Ishikawa (cell line): Measurements from ENCODE around the gene RPL3.
A peak's percentile ranks its signal among the peaks of the same experiment; 100 is the strongest.

Experiments used
- CEBPB ChIP-seq: IDR thresholded peaks from 2 replicates; pipeline ENCODE4 v1.6.1; 2012
- CREB1 ChIP-seq: IDR thresholded peaks from 2 replicates; pipeline ENCODE4 v1.6.1; 2012; ENCODE audit warnings: low read depth
- EGR1 ChIP-seq: IDR thresholded peaks from 2 replicates; pipeline ENCODE4 v1.6.1; 2012
- EP300 ChIP-seq: IDR thresholded peaks from 2 replicates; pipeline ENCODE4 v1.6.1; 2012; ENCODE audit warnings: borderline replicate concordance
- FOXM1 ChIP-seq: IDR thresholded peaks from 2 replicates; pipeline ENCODE4 v1.6.1; 2012; ENCODE audit warnings: low read depth, borderline replicate concordance
- MAX ChIP-seq: IDR thresholded peaks from 2 replicates; pipeline ENCODE4 v1.6.1; 2012
- NFIC ChIP-seq: IDR thresholded peaks from 2 replicates; pipeline ENCODE4 v1.6.1; 2012
- RAD21 ChIP-seq: IDR thresholded peaks from 2 replicates; pipeline ENCODE4 v1.6.1; 2012; ENCODE audit warnings: low read depth
- TAF1 ChIP-seq: IDR thresholded peaks from 2 replicates; pipeline ENCODE4 v1.6.1; 2012; ENCODE audit warnings: low read depth, mild to moderate bottlenecking
- TCF12 ChIP-seq: IDR thresholded peaks from 2 replicates; pipeline ENCODE4 v1.6.1; 2012; ENCODE audit warnings: low read depth
- TEAD4 ChIP-seq: IDR thresholded peaks from 2 replicates; pipeline ENCODE4 v1.6.1; 2012
- USF1 ChIP-seq: IDR thresholded peaks from 2 replicates; pipeline ENCODE4 v1.6.1; 2012
- YY1 ChIP-seq: IDR thresholded peaks from 2 replicates; pipeline ENCODE4 v1.6.1; 2012; ENCODE audit warnings: low read depth
- ZBTB7A ChIP-seq: IDR thresholded peaks from 2 replicates; pipeline ENCODE4 v1.6.1; 2012; ENCODE audit warnings: low read depth
- TF ChIP-seq, protein P1 (sequence below): IDR thresholded peaks from 2 replicates; pipeline ENCODE4 v1.6.1; 2012; ENCODE audit warnings: low read depth, mild to moderate bottlenecking

The RPL3 gene

GRCh38 chr22:39293766-39294368 is 25.6 kb downstream of the RPL3 start:
- TF ChIP-seq NFIC (no peak), TAF1 (no peak), RAD21 (no peak), EGR1 (no peak), CEBPB (no peak), YY1 (no peak), USF1 (no peak), ZBTB7A (no peak), TCF12 (no peak), CREB1 (no peak), TEAD4 (no peak), EP300 (no peak), FOXM1 (no peak)
- TF ChIP-seq, protein P1, sequence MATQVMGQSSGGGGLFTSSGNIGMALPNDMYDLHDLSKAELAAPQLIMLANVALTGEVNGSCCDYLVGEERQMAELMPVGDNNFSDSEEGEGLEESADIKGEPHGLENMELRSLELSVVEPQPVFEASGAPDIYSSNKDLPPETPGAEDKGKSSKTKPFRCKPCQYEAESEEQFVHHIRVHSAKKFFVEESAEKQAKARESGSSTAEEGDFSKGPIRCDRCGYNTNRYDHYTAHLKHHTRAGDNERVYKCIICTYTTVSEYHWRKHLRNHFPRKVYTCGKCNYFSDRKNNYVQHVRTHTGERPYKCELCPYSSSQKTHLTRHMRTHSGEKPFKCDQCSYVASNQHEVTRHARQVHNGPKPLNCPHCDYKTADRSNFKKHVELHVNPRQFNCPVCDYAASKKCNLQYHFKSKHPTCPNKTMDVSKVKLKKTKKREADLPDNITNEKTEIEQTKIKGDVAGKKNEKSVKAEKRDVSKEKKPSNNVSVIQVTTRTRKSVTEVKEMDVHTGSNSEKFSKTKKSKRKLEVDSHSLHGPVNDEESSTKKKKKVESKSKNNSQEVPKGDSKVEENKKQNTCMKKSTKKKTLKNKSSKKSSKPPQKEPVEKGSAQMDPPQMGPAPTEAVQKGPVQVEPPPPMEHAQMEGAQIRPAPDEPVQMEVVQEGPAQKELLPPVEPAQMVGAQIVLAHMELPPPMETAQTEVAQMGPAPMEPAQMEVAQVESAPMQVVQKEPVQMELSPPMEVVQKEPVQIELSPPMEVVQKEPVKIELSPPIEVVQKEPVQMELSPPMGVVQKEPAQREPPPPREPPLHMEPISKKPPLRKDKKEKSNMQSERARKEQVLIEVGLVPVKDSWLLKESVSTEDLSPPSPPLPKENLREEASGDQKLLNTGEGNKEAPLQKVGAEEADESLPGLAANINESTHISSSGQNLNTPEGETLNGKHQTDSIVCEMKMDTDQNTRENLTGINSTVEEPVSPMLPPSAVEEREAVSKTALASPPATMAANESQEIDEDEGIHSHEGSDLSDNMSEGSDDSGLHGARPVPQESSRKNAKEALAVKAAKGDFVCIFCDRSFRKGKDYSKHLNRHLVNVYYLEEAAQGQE, result no peak

DNA sequence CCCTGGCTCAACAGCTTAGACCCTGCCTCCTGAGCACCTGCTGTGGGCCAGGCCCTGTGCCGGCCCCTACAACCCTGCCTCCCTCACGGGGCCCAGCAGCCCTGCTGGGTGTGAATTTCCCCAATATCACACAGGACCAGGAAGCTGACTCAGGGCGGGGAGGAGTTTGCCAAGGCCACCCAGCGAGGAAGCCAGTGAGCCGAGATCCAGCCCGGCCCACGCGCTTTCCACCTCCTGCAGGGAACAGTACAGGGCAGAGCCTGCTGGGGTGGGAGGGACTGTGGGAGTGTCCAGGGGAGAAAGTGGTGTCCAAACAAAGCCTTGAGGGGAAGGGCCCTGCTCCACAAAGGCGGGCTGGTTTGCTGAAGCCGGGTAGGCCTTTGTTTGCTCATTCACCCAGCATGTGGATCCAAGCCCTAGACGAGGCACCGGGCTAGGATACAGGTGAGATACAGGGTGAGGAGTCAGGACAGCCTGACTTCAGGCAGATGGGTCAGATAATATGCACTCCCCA is 26.8 kb downstream of the RPL3 start:
- TF ChIP-seq ZBTB7A (peak; percentile 40; the same call in 1 of the 2 replicates), RAD21 (peak; percentile 33; the same call in 1 of the 2 replicates), TEAD4 (peak; percentile 86), CREB1 (peak; percentile 42; the same call in 1 of the 2 replicates), USF1 (peak; percentile 11; the same call in 1 of the 2 replicates), TAF1 (no peak; the same call in 1 of the 2 replicates), FOXM1 (peak; percentile 91), CEBPB (no peak; the same call in 1 of the 2 replicates), TCF12 (peak; percentile 95), EGR1 (peak; percentile 96), MAX (peak; percentile 99), EP300 (peak; percentile 96), NFIC (peak; percentile 94)
- TF ChIP-seq, protein P1, result no peak

DNA sequence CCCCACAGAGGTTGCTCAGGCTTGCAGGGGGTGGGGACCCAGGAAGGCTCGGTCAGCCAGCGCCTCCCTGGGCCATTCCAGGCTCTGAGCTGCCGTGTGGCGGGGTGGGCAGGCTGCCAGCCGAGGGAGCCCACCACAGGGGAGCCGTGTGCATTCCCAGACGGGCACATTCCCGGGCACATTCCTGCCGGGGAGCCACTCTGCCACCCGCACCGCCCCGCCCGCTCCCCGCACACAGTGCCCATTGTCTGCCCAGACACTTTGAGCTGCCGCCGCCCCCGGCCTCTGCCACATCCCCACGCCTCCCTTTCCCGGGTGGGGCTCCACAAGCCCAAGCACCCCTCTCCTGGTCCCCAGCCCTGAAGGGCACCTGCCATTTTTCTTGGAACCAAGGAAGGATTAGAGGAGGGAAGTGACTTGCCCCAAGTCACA is 27.4 kb downstream of the RPL3 start:
- TF ChIP-seq TCF12 (peak; percentile 86; the same call in 1 of the 2 replicates), CREB1 (no peak), TAF1 (0 out of 2 replicates have a peak, but pooled peaks have one; percentile 41), TEAD4 (peak; percentile 99), FOXM1 (no peak; the same call in 1 of the 2 replicates), ZBTB7A (0 out of 2 replicates have a peak, but pooled peaks have one; percentile 25), EP300 (peak; percentile 94), EGR1 (peak; percentile 85), NFIC (peak; percentile 97), CEBPB (no peak), RAD21 (peak; percentile 26; the same call in 1 of the 2 replicates), YY1 (peak; percentile 45; the same call in 1 of the 2 replicates), MAX (peak; percentile 71; the same call in 1 of the 2 replicates), USF1 (no peak; the same call in 1 of the 2 replicates)
- TF ChIP-seq, protein P1, result no peak
